Measurements from ENCODE around the gene RABGAP1L. TPM values are rescaled to one million over a fixed set of nuclear protein-coding genes. Genes with fewer than 3 reads are reported as not detected.
"Not testable (repeated sequence)": the region's sequence is repeated elsewhere in the genome, so short reads cannot be mapped to it uniquely, and the experiment has no call there.

Gene RABGAP1L
- total RNA-seq, 1 experiment from 2014 or later: 20.8 TPM

DNA sequence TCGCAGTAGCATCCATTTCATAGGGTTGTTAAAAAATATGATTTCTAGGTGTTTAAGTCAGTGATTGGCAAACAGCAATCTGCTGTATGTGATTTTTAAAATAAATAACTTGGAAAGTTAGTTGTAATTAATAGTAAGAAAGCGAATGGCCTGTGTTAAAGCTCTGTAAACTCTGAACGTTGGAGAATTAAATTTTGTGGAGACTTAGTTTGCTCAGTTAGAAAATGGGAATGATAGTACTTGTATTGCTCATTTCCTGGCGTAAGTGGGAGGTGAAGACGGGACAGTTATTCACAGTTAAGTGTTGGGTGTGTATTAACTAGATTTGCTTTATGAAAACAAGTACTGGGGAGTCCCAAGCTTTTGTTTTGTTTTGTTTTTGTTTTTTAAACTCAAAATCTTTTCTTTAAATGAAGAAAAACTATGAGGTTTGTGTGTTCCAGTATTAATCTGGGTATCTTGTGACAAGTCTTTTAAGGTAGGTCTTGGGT is 841.4 kb downstream of the RABGAP1L start:
- peak; percentile 26 for DNase-seq (ENCODE audit: extremely low read depth, low read depth)

DNA sequence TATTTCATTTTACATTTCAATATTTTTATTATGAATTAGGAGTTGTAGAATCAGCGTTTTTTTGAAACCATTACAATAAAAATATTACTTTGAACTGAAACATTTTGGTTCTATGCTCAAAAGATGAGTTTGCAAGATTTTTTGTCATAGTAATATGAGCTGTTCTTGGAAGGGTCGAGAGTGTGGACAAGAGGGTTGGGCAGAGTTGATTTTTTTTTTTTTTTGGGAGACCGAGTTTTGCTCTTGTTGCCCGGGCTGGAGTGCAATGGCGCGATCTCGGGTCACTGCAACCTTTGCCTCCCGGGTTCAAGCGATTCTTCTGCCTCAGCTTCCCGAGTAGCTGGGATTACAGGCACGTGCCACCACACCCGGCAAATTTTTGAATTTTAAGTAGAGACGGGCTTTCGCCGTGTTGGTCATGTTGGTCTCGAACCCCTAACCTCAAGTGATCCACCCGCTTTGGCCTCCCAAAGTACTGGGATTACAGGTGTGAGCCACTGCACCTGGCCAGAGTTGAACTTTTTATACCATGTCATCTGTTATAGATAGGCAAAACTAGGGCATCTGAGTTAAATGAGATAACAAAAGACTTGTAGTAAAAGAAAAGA is 843.7 kb downstream of the RABGAP1L start:
- DNase-seq (ENCODE audit: extremely low read depth, low read depth): no peak

DNA sequence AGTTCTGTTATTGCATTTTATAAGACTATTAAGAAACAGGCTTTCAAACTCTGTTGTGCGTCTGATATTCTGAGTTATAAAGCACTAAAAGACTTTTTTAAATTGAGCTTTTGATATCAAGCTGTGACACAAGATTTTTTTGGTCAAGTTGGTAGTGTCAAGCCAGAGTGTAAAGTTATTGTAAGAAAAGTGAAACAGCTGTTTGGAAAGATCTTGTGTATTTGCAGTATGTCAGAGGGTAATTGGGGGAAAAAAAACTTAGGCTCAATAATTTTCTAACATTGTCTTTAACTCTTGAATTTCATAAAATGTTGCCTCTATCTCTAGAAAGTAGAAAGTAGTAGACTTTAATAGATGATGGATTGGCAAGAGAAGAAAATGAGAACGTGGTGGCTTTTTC is 844.2 kb downstream of the RABGAP1L start:
- no peak for DNase-seq (ENCODE audit: extremely low read depth, low read depth)

DNA sequence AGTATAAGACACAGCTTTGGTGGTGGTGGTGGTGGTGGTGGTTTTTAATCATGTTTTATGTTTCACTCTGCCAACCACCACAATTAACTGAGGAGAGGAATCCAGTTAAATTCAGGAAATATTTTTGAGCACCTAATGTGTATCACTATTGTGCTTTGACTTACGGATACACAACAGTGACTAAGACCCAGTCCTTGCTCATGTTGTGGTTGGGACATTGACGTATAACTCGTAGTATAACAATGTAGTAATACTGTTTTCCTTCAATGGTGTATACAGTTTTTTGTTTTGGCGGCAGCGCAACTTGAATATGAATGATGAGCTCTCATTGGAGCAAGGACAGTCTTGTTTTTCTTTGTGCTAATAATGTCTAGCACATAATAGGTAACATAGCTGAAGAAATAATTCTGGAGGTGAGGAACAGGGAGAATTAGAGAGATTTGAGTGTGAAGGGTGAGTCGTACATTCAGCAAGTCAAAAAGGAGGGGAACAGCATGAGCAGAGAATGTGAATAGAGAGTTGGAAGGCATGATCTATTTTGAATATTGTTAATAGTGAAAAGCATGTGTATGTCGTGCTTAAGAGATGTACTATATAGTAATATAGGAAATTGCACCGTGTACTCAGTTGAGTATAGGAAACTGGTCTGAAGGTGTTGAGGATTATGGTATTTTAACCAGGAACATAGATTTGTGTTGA is 845.9 kb downstream of the RABGAP1L start:
- DNase-seq (ENCODE audit: extremely low read depth, low read depth): no peak

DNA sequence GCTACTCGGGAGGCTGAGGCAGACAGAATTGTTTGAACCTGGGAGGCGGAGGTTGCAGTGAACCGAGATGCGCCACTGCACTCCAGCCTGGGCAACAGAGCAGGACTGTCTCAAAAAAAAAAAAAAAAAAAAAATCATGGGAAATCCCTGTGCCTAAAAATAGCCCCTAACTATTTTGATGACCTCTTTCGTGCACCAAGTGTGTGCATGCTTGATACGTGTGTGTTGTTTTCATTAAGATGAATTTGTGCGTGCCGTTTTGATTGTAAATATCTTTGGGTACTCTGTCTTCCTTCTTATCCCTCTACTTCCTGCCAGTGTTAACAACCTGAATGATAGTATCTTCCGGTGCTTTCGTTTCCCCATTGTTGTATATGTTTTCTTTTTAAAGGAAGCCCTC is 850.2 kb downstream of the RABGAP1L start:
- no peak for DNase-seq (ENCODE audit: extremely low read depth, low read depth)

DNA sequence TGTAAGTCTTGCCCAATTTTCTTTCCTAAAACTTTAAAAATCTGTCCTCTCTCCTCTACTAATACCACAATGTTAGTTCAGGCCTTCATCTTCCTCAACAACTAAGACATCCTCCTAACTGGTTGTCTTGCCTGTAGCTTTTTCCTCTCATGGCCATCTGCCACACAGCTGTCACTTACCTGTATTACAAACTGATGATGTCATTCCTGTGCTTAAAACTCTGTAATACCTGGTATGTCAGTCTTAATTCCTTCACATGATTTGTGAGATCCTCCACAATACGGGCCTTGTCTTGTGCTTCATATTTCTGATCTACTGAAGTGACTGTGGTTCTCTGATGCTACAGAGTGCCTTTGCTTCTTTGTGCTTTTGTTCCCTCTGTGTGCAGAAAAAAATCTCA is 854.1 kb downstream of the RABGAP1L start:
- no peak for DNase-seq (ENCODE audit: extremely low read depth, low read depth)

DNA sequence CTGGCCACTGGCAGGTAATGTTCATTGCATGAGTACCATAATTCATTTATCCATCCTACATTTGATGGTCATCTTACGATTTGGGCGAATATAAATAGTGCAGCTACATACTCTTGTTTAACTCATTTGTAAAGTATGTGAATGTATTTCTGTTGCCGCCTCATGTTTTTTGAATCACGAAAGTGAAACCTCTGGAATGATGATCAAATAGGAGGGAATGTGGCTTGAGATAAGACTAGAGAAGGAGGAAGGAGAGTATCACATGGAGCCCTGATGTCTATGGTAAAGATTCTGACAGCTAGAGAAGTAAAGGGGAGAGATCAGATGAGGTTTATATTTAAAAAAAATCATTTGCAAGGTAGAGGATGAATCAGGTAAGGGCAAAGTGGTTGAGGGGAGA is 855.9 kb downstream of the RABGAP1L start:
- DNase-seq (ENCODE audit: extremely low read depth, low read depth): no peak

DNA sequence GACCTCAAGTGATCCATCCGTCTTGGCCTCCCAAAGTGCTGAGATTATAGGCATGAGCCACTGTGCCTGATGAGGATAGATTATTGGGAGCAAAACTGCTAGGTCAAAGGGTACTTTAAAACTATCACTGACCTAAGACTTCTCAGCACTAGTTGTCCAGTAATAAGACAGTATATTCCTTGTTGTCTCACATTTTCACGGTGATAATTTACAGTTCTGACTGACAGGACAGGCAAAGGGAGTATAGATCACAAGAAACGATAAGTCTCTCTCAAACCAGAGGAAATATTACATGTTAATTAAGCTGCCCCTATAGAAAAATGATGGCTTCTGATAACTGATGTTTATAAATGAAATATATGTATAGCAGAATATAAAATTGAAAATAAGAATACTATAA is 860.2 kb downstream of the RABGAP1L start:
- DNase-seq (ENCODE audit: extremely low read depth, low read depth): no peak

DNA sequence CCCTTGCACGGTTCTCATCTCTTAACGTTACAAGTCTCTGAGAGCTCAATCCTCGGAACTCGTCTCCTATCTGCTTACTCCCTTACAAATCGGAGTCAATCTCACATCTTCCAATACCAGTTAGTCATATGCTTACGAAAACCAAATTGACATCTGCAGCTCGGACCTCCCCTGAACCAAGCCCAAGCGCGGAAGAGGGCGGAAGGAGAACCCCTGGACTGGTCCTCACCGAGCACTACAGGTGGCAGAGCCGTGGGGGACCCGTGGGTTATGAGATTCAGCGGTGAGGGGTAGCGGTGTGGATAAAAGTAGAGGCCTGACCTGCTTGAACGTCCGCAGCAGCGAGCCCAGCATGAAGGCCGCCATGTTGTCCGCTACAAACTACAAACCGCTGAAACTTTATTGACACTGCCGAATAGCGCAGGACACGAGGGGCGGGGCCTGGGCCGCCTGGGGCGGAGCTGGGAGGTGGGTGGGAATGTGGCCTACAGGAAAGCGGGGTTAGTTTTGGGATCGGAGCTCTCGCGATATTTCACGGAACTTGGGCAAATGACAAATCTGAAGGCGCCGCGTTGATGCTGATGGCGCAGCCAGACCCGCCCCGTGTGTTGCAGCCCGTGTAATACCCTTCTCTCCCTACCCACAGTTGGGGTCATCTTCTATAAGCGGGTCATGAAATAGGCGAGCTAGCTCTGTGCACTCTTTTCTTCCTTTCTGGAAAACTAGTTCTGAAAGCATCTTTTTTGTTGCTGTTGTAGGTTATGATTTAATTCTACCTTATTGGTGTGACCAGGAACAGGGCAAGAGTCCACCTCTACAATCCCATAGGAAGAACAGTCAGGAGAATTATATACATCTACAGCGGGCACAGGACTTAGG is 864.0 kb downstream of the RABGAP1L start, which contains the start of gene MRPS14:
MRPS14 (minus strand) TSS at position 383 of the 879 bp plus-strand sequence; CDS start at position 366, 17 bp downstream.
- peak; percentile 99 for DNase-seq (ENCODE audit: extremely low read depth, low read depth)

DNA sequence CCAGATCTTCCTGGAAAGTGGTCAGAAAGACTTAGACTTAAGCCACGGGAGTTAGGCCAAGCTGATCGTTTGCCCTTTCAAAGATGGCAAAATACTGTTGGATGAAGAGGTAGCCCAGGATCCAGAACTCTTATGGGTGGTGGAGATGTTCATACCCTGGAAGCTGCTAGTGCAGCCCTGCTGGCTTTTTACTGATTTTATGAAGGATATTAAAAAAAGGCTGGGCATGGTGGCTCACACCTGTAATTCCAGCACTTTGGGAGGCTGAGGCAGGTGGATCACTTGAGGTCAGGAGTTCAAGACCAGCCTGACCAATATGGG is 864.6 kb downstream of the RABGAP1L start:
- DNase-seq (ENCODE audit: extremely low read depth, low read depth): not testable (repeated sequence)

DNA sequence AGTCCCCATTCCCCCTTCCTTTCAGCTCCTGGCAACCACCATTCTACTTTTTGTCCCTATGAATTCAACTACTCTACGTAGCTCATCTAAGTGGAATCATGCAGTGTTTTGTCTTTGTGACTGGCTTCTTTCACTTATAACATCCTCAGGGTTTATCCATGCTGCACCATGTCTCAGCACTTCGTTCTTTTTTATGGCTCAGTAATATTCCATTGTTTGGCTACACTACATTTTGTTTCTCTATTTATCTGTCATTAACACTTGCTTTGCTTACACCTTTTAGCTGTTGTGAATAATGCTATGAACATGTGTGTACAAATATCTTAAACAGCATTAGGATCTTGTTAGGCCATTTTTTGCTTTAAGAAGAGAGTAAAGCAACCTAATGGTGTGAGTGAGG is 865.5 kb downstream of the RABGAP1L start:
- DNase-seq (ENCODE audit: extremely low read depth, low read depth): no peak

DNA sequence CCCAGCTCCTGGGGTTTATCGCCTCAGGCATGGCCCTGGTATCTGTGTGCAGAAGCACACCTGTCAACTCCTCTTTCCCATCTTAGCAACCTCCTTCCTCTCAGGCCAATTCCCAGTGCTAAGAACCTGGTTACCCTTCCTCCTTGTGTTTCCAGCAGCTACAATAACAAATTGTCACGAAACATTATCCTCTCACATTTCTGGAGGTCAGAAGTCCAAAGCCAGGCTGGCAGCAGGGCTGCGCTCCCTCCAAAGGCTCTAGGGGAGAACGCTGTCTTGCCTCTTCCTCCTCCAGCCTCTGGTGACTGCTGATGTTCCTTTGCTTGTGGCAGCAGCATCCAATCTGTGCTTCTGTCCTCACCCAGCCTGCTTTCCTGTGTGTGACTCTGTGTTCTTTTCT is 874.6 kb downstream of the RABGAP1L start:
- no peak for DNase-seq (ENCODE audit: extremely low read depth, low read depth)

DNA sequence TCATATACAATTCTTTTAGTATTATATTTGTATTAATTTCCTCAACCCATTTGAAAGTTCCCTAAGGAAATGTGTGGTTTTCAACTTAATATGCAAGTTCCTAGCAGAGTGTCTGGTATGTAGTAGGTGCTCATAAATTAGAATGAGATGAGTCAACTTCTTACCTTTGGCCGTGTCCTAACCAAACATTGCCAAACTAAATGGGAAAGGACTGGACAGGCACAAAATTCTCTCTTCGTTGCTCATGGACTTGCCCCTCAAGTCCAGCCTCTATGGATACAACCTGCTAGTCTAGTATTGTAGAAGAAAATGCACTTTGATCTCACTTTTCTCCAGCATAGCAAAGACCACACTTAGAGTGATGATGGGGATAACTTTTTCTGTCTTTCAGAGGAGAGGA is 875.5 kb downstream of the RABGAP1L start:
- no peak for DNase-seq (ENCODE audit: extremely low read depth, low read depth)

DNA sequence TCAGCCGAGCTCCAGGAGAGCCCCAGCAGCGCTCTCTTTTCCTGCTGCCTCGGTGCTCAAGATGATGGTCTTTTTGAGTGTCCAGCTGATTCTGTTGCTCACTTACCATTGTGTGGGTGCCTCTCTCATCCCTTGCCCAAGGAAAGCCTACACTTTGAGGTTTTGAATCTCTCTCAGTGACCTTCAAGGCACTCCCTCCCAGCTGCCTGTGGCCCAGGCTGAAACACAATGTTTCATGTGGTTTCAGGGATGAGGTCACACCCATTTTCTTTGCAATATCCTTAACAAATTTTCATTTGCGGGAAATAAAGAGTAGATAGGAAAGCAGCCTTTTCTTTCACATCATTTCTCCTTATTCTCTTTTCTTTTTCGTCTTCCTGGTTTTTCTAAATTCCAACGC is 876.5 kb downstream of the RABGAP1L start:
- no peak for DNase-seq (ENCODE audit: extremely low read depth, low read depth)

DNA sequence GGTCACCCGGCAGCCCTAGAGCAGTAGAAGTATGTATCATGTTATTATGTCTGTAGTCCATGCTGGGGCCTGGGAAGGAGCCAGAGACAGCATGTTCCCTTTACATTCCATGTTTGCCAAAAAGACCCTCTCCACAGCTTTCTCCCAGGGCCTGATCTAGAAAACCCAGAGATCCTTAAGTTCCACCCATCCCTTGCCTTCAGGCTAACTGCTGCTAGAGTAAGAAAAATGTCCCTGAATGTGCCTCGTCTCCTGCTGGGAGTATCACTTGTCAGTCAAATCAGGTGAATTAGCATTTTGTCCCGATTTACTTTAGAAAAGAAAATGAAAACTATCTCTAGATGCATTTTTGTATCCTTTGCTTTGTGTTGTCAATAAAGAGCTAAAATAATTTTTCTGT is 877.2 kb downstream of the RABGAP1L start:
- no peak for DNase-seq (ENCODE audit: extremely low read depth, low read depth)

DNA sequence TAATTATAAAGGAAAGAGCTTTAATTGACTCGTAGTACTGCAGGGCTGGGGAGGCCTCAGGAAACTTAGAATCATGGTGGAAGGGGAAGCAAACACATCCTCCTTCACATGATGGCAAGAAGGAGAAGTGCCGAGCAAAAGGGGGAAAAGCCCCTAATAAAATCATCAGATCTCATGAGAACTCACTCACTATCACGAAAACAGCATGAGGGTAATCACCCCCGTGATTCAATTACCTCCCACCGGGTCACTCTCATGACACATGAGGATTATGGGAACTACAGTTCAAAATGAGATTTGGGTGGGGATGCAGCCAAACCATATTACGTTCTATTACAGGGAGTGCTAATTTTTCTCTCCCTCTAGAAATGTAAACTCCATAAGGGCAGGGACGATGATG is 878.1 kb downstream of the RABGAP1L start:
- DNase-seq (ENCODE audit: extremely low read depth, low read depth): no peak

DNA sequence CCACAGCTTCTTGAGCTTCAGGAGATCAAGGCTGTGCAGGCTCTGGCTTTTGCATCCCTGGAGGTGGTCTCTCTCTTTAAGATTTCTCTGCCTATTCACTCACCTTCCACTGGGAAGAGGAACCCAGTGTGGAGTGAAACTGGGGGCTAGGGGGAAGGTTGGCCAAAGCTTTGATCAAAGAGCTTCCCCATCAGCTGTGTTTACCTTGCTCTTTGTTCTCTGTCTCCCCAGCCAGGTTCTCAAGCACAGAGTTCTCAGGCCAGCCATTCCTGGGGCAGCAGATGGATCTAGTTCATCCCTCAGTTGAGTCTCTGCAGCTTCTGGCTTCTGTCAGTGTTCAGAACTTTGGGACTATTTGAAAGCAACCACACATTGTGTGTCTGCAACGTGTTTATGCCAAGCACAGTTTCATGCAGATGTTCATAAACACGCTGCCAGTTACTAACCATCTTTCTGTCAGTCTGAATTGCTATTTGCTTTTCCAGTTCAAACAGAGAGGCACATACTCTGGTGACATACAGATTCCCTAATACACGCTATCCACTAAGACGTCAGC is 881.1 kb downstream of the RABGAP1L start:
- DNase-seq (ENCODE audit: extremely low read depth, low read depth): no peak

DNA sequence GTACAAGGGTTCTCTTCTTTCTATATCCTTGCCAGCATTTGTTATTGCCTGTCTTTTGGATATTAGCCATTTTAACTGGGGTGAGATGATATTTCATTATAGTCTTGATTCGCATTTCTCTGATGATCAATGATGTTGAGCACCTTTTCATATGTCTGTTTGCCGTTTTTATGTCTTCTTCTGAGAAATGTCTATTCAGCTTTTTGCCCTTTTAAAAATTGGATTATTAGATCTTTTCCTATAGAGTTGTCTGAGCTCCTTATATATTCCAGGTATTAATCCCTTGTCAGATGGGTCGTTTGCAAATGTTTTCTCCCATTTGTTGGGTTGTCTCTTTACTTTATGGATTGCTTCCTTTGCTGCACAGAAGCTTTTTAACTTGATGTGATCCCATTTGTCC is 883.3 kb downstream of the RABGAP1L start:
- DNase-seq (ENCODE audit: extremely low read depth, low read depth): no peak

DNA sequence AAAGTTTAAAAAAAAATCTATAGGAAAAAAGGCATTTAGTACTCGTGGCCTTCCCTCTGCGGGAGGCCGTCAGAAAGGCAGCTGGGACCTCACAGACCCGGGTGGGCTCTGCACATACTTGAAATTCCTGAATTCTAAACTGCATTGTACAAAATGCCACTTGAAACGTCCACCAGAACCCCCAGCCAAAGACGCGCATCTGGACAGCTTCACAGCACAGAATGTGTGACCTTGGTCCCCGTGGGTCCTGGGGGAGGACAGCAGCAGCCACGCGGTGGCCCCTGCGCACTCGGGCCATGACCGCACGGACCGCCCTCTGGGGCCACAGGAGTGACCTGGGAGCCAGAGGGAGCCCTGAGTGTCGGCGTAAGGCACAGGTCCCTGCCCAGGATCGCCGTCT is 884.5 kb downstream of the RABGAP1L start:
- no peak for DNase-seq (ENCODE audit: extremely low read depth, low read depth)

DNA sequence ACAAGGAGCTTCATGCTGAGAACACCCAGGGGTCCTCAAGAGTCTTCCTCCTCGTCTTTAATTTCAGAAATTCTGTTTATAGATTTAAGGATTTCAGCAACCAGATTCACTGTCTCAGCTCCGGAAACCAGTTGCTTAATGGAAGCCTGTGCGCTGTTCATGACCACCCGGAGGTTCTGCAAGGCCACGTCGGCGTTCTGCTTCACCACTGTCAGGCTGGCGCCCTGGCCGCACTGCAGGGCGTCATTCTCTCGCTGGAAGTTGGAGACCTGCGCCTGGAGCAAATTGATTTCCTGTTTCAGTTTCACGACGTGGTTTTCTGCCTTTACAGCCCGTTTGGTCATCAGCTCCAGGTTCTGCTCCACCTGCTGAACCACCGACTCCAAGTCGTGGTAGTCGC is 885.3 kb downstream of the RABGAP1L start:
- DNase-seq (ENCODE audit: extremely low read depth, low read depth): not testable (repeated sequence)
